OCI-LY3 (cell line): ENCODE results near the gene RIMKLA.

ENCODE experiments used
- H2AFZ ChIP-seq: fragments of 200-600, 300-600 bp; shearing (Covaris generic); 2 replicates; pipeline ENCODE4 v1.6.0; 2014; ENCODE audit warnings: antibody characterized with exemption, low read depth, low read length
- H3K27ac ChIP-seq: fragments of 200-600, 300-600 bp; sonication (generic); 2 replicates; pipeline ENCODE4 v1.5.1; 2014; ENCODE audit warnings: mild to moderate bottlenecking, low read length, moderate library complexity, mixed read lengths
- H3K27me3 ChIP-seq: fragments of 200-600, 300-600 bp; sonication (generic); 2 replicates; pipeline ENCODE4 v1.6.1; 2014; ENCODE audit warnings: low read depth, low read length, mixed read lengths
- H3K36me3 ChIP-seq: fragments of 200-600, 300-600 bp; sonication (generic); replicated peaks from 2 replicates; pipeline ENCODE3; 2014; ENCODE audit warnings: low read depth, low read length, mixed read lengths
- H3K4me1 ChIP-seq: fragments of 300-600, 200-600 bp; sonication (generic); 2 replicates; pipeline ENCODE4 v1.6.1; 2014; ENCODE audit warnings: low read length, mixed read lengths
- H3K4me2 ChIP-seq: fragments of 200-600, 300-600 bp; sonication (generic); 2 replicates; pipeline ENCODE4 v1.6.1; 2014; ENCODE audit warnings: low read length, mixed read lengths
- H3K4me3 ChIP-seq: fragments of 300-600, 200-600 bp; sonication (generic); 2 replicates; pipeline ENCODE4 v1.5.1; 2014; ENCODE audit warnings: antibody characterized with exemption, mild to moderate bottlenecking, low read length, moderate library complexity
- H3K79me2 ChIP-seq: fragments of 300-600, 200-600 bp; shearing (Covaris generic); 2 replicates; pipeline ENCODE4 v1.6.1; 2014; ENCODE audit warnings: mild to moderate bottlenecking, low read length, mixed read lengths
- H3K9ac ChIP-seq: fragments of 300-600, 200-600 bp; shearing (Covaris generic); 2 replicates; pipeline ENCODE4 v1.6.0; 2014; ENCODE audit warnings: mild to moderate bottlenecking, low read length, moderate library complexity
- H3K9me3 ChIP-seq: fragments of 200-600, 300-600 bp; shearing (Covaris generic); 2 replicates; pipeline ENCODE4 v1.6.1; 2014; ENCODE audit warnings: low read length, mixed read lengths; ENCODE audit not compliant: insufficient read depth
- H4K20me1 ChIP-seq: fragments of 200-600, 300-600 bp; sonication (generic); 2 replicates; pipeline ENCODE4 v1.6.1; 2016; ENCODE audit warnings: low read length, mixed read lengths; ENCODE audit not compliant: insufficient read depth
- EZH2phosphoT487 ChIP-seq: fragments of 200-600 bp; shearing (Covaris generic); IDR thresholded peaks from 2 replicates; pipeline ENCODE4 v1.6.1; 2018; ENCODE audit warnings: antibody characterized with exemption, mixed run types, low read depth
- TF ChIP-seq, protein P1 (sequence below): fragments of 200-600, 300-600 bp; sonication (generic); IDR thresholded peaks from 2 replicates; pipeline ENCODE4 v1.5.1; 2014; ENCODE audit warnings: antibody characterized with exemption, low read length, low read depth

The RIMKLA gene

DNA sequence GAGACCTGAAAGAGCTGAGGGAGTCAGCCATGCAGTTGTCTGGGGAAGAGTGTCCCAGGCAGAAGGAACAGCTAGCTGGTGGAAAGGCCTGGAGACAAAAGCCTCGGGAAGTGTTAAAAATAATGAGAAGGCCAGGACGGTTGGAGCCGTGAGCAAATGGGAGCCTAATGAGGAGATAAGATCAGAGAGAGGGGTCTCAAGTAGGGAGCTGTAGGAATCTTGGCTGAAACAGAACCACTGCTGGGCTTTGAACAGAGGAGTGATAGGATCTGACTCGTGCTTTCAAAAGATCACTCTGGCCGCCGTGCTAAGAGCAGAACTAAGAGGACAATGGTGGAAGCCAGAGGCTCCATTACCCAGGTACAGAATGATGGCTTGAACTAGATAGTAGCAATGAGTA is 43.6 kb upstream of the RIMKLA start:
- Histone ChIP-seq H3K27ac (no peak overlapping the region), H3K4me1 (peaks cover 14% of the 10 kb centered on the region)

DNA sequence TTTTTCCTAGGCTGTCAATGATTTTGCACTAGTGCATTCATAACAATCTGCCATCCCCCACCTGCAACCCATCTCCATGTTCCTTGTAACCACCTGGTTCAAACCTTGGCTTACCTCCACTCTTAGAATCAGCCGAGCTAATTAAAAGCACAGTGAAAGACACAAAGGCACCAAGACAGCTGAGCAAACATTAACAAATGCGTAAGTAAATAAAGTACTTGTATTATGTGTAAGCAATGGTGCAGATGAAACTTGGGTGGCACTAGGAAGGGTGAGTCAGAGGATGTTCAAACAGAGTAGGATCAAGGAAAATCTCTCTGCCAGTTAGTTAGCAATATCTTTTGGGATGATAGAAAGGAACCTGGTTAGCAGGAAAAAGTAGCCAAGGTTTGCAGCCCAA is 40.5 kb upstream of the RIMKLA start:
- Histone ChIP-seq H3K4me2 (no peak overlapping the region), H3K36me3 (no peaks in the 10 kb centered on the region), H3K27ac (no peak overlapping the region), H3K27me3 (no peaks in the 10 kb centered on the region), H4K20me1 (no peaks in the 10 kb centered on the region), H3K79me2 (peaks cover 11% of the 10 kb centered on the region), H3K4me3 (no peak overlapping the region), H3K4me1 (peaks cover 6% of the 10 kb centered on the region), H2AFZ (no peak overlapping the region), H3K9me3 (no peaks in the 10 kb centered on the region), H3K9ac (no peak overlapping the region)
- no peak for TF ChIP-seq EZH2phosphoT487
- TF ChIP-seq, protein P1, sequence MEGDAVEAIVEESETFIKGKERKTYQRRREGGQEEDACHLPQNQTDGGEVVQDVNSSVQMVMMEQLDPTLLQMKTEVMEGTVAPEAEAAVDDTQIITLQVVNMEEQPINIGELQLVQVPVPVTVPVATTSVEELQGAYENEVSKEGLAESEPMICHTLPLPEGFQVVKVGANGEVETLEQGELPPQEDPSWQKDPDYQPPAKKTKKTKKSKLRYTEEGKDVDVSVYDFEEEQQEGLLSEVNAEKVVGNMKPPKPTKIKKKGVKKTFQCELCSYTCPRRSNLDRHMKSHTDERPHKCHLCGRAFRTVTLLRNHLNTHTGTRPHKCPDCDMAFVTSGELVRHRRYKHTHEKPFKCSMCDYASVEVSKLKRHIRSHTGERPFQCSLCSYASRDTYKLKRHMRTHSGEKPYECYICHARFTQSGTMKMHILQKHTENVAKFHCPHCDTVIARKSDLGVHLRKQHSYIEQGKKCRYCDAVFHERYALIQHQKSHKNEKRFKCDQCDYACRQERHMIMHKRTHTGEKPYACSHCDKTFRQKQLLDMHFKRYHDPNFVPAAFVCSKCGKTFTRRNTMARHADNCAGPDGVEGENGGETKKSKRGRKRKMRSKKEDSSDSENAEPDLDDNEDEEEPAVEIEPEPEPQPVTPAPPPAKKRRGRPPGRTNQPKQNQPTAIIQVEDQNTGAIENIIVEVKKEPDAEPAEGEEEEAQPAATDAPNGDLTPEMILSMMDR, result no peak

More for the DNA sequence above, 43.6 kb upstream of the RIMKLA start:
- TF ChIP-seq EZH2phosphoT487, result no peak
- TF ChIP-seq, protein P1, result no peak
- no peak overlapping the region for H2AFZ ChIP-seq
- no peaks in the 10 kb centered on the region for H3K36me3 ChIP-seq
- no peak overlapping the region for H3K4me3 ChIP-seq
- no peak overlapping the region for H3K9ac ChIP-seq
- H3K4me2 ChIP-seq, result no peak overlapping the region
- peaks cover 41% of the 10 kb centered on the region for H3K79me2 ChIP-seq
- no peaks in the 10 kb centered on the region for H3K9me3 ChIP-seq
- H4K20me1 ChIP-seq, result peaks cover 17% of the 10 kb centered on the region
- H3K27me3 ChIP-seq, result no peaks in the 10 kb centered on the region

DNA sequence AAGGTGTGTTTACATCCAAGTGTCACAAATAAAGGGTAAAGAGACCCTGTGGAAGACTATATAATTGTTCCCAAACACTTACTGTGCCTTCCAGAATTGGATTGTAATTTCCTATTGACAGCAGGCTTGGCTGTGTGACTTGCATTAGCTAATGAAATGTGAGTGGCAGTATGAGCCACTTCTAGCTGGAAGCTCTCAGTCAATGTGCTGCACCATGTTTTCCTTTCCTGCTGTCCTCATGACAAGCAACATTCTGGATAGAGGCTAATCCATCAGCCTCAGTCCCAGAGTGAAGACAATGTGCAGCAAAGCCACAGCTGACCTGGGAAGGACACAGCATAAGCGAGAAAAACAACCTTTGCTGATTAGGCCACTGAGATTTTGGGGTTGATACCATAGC is 39.7 kb upstream of the RIMKLA start:
- no peaks in the 10 kb centered on the region for H3K36me3 ChIP-seq
- no peak overlapping the region for H3K27ac ChIP-seq
- TF ChIP-seq, protein P1, result no peak
- TF ChIP-seq EZH2phosphoT487, result no peak
- H2AFZ ChIP-seq, result no peak overlapping the region
- no peak overlapping the region for H3K4me3 ChIP-seq
- H3K79me2 ChIP-seq, result peaks cover 4% of the 10 kb centered on the region
- no peaks in the 10 kb centered on the region for H3K27me3 ChIP-seq
- peaks cover 4% of the 10 kb centered on the region for H3K4me1 ChIP-seq
- no peaks in the 10 kb centered on the region for H3K9me3 ChIP-seq
- no peak overlapping the region for H3K4me2 ChIP-seq
- H4K20me1 ChIP-seq, result no peaks in the 10 kb centered on the region
- no peak overlapping the region for H3K9ac ChIP-seq

DNA sequence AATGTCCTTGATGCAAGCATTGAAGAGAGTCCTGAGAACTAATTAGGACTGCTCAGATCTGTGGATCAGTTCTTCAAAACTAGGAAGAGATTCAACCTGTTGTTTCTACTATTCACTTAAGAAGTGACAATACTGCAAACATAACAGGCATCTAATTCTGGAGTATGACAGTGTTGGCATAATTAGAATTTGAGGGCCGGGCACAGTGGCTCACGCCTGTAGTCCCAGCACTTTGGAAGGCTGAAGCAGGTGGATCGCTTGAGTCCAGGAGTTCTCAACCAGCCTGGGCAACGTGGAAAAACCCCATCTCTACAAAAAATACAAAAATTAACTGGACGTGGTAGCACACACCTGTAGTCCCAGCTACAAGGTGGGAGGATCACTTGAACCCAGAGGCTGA is 37.5 kb upstream of the RIMKLA start:
- Histone ChIP-seq H3K9me3 (no peaks in the 10 kb centered on the region), H2AFZ (no peak overlapping the region), H3K4me2 (no peak overlapping the region), H3K9ac (no peak overlapping the region), H3K4me1 (no peaks in the 10 kb centered on the region), H3K27ac (no peak overlapping the region), H3K36me3 (no peaks in the 10 kb centered on the region), H4K20me1 (no peaks in the 10 kb centered on the region), H3K79me2 (no peaks in the 10 kb centered on the region), H3K4me3 (no peak overlapping the region), H3K27me3 (no peaks in the 10 kb centered on the region)
- TF ChIP-seq, protein P1, result no peak
- TF ChIP-seq EZH2phosphoT487, result no peak
